Epidermal melanocyte (primary cell): ENCODE results near the gene KIF19.

ENCODE experiments used
- DNase-seq: peaks from one replicate; pipeline ENCODE4 v3.0.0; 2011; ENCODE audit warnings: low spot score; ENCODE audit not compliant: insufficient read length

KIF19 gene

DNA sequence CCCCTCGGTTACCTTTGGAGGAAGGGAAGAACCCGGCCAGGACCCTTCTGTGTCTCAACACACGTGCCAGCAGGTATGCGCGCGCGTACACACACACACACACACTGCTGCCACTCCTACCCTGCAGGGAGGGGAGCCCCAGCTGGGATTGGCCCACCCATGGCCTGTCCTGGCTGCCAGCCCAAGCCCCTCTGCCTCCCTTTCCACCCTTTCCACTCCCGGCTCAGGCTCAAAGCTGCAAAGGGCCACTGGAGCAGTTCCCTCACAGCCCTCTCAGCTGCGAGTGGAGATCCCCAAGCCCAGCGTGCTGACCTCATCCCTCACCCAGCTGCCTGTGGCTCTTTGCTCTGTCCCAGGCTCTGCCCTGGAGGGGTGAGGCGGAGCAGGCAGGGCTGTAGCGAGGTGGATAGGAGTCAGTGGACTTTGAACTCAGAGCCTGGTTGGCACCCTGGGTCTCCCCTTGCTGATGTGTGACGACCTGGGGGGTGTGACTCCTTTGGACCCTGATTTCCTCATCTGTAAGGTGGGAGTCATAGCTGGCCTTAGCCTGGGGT lies 14.5 kb downstream of the KIF19 start:
- no peak for DNase-seq

GRCh38 chr17:74342224-74342623 lies 16.2 kb downstream of the KIF19 start:
- no peak for DNase-seq

- no peak for DNase-seq
Measured at GRCh38 chr17:74343121-74343520, 17.1 kb downstream of the KIF19 start.

- DNase-seq = no peak
Measured at GRCh38 chr17:74343526-74344284, 17.7 kb downstream of the KIF19 start.

- DNase-seq = no peak
Measured at GRCh38 chr17:74344658-74345057, 18.6 kb downstream of the KIF19 start.

GRCh38 chr17:74345433-74346241 lies 19.6 kb downstream of the KIF19 start:
- no peak for DNase-seq

DNA sequence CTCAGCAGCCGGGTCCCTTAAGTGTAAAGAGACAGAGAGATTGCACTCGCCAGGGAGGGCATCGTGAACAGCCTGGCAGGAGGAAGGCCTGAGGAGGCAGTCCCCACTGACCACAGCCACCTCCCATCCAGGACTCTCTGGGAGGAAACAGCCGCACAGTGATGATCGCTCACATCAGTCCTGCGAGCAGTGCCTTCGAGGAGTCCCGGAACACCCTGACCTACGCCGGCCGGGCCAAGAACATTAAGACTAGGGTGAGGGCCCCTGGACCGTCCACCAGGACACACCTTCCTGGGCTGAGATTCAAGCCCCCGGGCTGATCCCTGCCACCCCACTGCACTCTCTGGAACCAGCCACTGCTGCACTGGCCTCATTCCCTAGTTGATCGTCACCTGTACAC lies 21.6 kb downstream of the KIF19 start:
- DNase-seq = no peak

DNA sequence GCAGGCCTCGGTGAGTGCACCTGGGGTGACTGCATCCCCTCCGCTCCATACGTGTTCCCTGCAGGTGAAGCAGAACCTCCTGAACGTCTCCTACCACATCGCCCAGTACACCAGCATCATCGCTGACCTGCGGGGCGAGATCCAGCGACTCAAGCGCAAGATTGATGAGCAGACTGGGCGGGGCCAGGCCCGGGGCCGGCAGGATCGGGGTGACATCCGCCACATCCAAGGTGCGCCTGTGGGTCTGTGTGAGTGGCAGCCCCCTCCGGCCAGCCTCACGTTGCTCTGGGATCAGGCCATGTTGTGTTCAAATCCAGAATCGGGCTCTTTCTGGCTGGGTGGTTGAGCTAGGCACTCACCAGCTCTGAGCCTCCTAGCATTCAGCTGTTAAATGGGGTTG lies 23.1 kb downstream of the KIF19 start:
- no peak for DNase-seq

DNA sequence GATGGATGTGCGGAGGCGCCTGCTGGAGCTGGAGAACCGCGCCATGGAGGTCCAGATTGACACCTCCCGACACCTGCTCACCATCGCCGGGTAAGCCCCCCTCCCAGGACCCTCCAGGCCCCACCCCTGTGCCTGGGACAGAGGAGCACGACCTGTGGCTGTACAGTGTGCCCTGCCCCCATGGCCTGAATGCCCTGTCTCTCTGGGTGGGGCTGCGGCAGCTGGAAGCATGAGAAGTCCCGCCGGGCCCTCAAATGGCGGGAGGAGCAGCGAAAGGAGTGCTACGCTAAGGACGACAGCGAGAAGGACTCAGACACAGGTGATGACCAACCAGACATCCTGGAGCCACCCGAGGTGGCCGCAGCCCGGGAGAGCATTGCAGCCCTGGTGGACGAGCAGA lies 24.5 kb downstream of the KIF19 start:
- no peak for DNase-seq

- no peak for DNase-seq
Measured at GRCh38 chr17:74351552-74352210, 25.7 kb downstream of the KIF19 start.

GRCh38 chr17:74353446-74354060 lies 27.5 kb downstream of the KIF19 start:
- DNase-seq = no peak

DNA sequence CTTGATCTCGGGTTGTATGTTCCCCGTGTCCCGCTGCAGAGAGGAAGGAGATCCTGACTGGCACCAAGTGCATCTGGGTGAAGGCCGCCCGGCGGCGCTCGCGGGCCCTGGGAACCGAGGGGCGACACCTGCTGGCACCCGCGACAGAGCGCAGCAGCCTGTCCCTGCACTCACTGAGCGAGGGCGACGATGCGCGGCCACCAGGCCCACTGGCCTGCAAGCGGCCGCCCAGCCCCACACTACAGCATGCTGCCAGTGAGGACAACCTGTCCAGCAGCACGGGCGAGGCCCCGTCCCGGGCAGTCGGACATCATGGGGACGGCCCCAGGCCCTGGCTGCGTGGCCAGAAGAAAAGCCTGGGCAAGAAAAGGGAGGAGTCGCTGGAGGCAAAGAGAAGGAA lies 28.1 kb downstream of the KIF19 start:
- DNase-seq = no peak

- DNase-seq = no peak
Measured at GRCh38 chr17:74354561-74354960, 28.5 kb downstream of the KIF19 start.

DNA sequence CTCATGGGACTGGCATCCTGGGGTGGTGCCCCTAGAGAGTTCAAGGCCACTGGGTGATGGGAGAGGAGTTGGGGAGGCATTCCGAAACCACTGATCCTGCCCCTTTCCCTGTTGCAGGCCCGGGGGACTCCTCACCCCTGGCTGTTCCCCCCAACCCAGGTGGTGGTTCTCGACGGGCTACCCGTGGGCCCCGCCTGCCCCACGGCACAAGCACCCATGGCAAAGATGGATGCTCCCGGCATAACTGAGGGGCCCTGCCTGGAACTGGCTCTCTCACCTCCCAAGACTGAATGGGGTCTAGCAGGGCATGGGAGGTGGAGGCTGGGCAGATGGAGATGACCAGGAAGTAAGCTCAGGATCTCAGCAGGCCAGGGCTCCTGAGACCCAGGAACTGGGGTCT lies 29.0 kb downstream of the KIF19 start:
- no peak for DNase-seq

DNA sequence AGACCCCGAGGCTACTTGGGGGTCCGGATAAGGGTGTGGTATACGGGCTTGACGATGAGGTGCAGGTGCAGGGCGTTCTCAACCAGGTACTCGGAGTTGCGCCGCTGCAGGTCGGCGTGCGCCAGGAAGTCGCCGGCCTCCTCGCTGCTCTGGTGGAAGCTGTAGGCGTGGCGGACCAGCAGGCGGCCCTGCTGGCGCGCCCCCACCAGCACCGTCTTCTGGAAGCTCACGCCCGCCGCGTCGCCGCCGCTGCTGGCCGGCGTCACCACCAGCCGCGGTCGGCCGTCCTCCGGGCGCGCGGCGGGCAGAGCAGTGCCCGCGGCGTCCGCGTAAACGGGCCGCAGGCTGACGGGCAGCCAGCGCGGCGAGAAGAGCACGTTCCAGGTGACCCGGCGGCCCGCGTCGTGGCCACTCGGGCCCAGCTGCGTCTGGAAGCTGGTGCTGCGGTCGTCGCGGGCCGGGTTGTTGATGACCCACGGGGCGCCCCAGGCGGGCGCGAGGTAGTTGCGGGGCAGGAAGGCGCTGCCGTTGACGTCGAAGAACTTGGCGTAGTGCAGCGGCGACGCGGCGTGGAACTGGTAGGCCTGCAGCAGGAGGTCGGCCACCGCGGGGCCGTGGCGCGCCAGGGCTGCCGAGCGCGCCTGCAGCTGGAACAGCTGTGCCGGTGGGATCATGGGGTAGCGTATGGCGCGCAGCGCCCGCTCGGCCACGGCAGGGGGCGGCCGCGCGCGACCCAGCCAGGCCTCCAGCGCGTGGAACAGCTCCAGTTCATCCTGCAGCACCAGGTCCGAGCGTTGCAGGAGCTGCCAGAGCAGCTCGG lies 30.8 kb downstream of the KIF19 start:
- no peak for DNase-seq

DNA sequence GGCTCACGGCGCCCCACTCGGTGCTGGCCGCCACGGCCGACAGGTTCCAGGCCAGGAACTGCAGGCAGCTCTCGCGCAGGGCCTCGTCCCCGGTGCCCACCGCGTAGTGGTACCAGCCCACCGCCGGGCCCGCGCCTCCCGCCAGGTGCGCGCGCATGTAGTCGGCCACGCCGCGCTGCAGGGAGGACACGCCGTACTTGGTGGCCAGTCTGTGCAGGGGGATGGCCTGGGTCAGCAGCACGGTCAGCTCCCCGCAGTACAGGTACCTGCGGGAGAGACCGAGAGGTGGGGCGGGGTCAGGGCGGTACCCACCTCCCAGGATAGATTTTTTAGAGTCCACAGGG lies 31.4 kb downstream of the KIF19 start:
- no peak for DNase-seq

DNA sequence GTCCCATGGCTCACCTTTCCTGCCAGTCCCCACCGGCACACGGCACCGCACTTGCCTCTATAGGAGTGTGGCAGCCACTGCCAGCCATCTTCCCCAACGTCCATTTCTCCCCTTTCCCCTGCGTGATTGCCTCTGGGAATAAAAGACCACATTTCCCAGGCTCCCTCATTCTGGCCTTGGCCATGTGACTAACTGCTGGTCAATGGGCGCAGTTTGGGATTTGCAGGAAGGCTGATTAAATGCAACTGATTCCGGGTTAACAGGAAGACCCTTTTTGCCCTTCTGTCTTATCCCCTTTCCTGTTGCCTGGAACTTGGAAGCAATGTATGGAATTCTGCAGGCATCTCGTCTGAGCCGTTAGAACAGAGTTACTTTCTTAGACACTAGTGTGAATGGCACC lies 32.7 kb downstream of the KIF19 start:
- DNase-seq = no peak

GRCh38 chr17:74359916-74360315 lies 33.9 kb downstream of the KIF19 start:
- no peak for DNase-seq

DNA sequence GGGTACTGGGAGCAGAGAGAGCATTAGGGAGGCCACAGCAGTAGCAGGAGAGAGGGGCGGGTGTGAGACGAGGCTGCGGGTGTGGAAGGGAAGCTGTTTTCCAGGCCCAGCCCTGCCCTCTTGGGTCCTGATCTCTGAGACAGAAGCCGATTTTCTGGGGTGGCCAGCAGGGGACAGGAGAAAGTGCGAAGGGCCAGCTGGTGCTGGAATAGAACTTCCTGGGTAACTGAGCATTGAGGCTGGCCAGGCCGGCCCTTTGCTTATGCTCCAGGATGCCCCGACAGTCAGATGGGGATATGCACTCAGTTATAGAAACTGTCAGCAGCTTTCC lies 34.8 kb downstream of the KIF19 start:
- no peak for DNase-seq

GRCh38 chr17:74361230-74362068 lies 35.4 kb downstream of the KIF19 start, which contains the start of gene BTBD17:
Gene BTBD17 (minus strand): TSS chr17:74361868. CDS start chr17:74361819, 49 bp downstream.
- peak; percentile 50 for DNase-seq
